Sigmoid colon (tissue), 7 donors: ENCODE measurements around the gene SEMA6C. TPM values are rescaled to one million over a fixed set of nuclear protein-coding genes. Genes with fewer than 3 reads are reported as not detected.
A peak's percentile ranks its signal among the peaks of the same experiment; 100 is the strongest.

Experiments used
- DNase-seq: peaks from one replicate; pipeline ENCODE4 v3.0.0-alpha.2; 2019
- H3K27ac ChIP-seq, 4 donors: fragments of 200-600 bp; sonication (generic); one replicate each; pipeline ENCODE4 v1.5.1; 2016 to 2019; ENCODE audit warnings: mild to moderate bottlenecking in 1 of 4
- H3K27me3 ChIP-seq, 3 donors: fragments of 200-600 bp; sonication (generic); one replicate each; pipeline ENCODE4 v1.5.1; 2019; ENCODE audit warnings: mild to moderate bottlenecking in 1 of 3
- H3K36me3 ChIP-seq, 4 donors: fragments of 200-600 bp; sonication (generic); one replicate each; pipeline ENCODE4 v1.5.1; 2016 to 2019
- H3K4me1 ChIP-seq, 4 donors: fragments of 200-600 bp; sonication (generic); one replicate each; pipeline ENCODE4 v1.5.1; 2017 to 2019
- H3K4me3 ChIP-seq, 4 donors: fragments of 200-600 bp; sonication (generic); one replicate each; pipeline ENCODE4 v1.5.1; 2017 to 2019; ENCODE audit warnings: mild to moderate bottlenecking in 2 of 4, moderate library complexity in 1 of 4
- H3K9me3 ChIP-seq, 4 donors: fragments of 200-600 bp in 3 of 4; sonication (generic) in 3 of 4; one replicate each; pipeline versions ENCODE4 v1.5.1 to v1.6.1; 2013 to 2019
- EP300 ChIP-seq, 4 donors: sonication (generic); formaldehyde crosslinking; IDR thresholded peaks; one replicate each; pipeline ENCODE4 v1.6.1; 2017; ENCODE audit warnings: antibody characterized with exemption in 4 of 4
- POLR2A ChIP-seq, 2 donors: fragments of 450-650 bp; IDR thresholded peaks; one replicate each; pipeline ENCODE4 v1.6.1; 2016; ENCODE audit warnings: antibody characterized with exemption in 2 of 2, mild to moderate bottlenecking in 2 of 2, moderate library complexity in 2 of 2
- POLR2AphosphoS5 ChIP-seq, 4 donors: sonication (generic); formaldehyde crosslinking; IDR thresholded peaks; one replicate each; pipeline ENCODE4 v1.6.1; 2017; ENCODE audit warnings: antibody characterized with exemption in 4 of 4
- WGBS, 2 donors: extraction: QIAGEN DNeasy Blood & Tissue Kit; methylation state at CpG; one replicate each; pipeline ENCODE4 v1.1.7; 2013; 5-methylcytosine and 5-hydroxymethylcytosine counted together
- intact Hi-C: fragments of 100-400 bp; cut with DNase I; formaldehyde crosslinking; loops from one replicate; pipeline ENCODE4 v1.15.1; 2023
- polyA plus RNA-seq, 3 donors: library from polyadenylated mRNA; stranded (reverse); fragments of 200-250 nt; gene quantifications; one replicate each; pipeline ENCODE4 v1.2.3, GENCODE V29; 2013
- total RNA-seq, 4 donors: library from RNA; depleted of rRNA; stranded (reverse); fragments of >200 nt; gene quantifications; one replicate each; pipeline ENCODE4 v1.1.0, GENCODE V29; 2016
- TF ChIP-seq, protein P1 (sequence below), 4 experiments: fragments of 450-650 bp in 3 of 4; fragments of 200-600 bp in 1 of 4; IDR thresholded peaks; one replicate each; pipeline ENCODE4 v1.5.1; 2016 to 2019; ENCODE audit warnings: antibody characterized with exemption in 4 of 4, mild to moderate bottlenecking in 3 of 4, moderate library complexity in 2 of 4
- donor health status: healthy with polysubstance abuse.
- donor health status: Bipolar disorder and iron deficiency.
- donor health status: healthy.

SEMA6C gene
- total and polyA plus RNA-seq, 7 donors, result 0.23 to 20.6 (median 5.0) TPM

- Histone ChIP-seq H3K27ac (no peak overlapping the region), H3K4me3 (no peak overlapping the region), H3K36me3 (peaks cover 0 to 24% (median 4%) of the 10 kb centered on the region in 4 donors), H3K9me3 (no peaks in the 10 kb centered on the region), H3K4me1 (peaks cover 0 to 19% (median 12%) of the 10 kb centered on the region in 4 donors), H3K27me3 (no peaks in the 10 kb centered on the region)
- WGBS, 2 donors, result 91% methylated on average over 12 of the region's 12 CpGs
- intact Hi-C loops, result no loop called here
- no peak for TF ChIP-seq POLR2AphosphoS5 (IDR thresholded peaks at IDR 0.05)
- no peak for TF ChIP-seq EP300 (IDR thresholded peaks at IDR 0.05)
- no peak for TF ChIP-seq POLR2A (IDR thresholded peaks at IDR 0.05)
- TF ChIP-seq, protein P1, sequence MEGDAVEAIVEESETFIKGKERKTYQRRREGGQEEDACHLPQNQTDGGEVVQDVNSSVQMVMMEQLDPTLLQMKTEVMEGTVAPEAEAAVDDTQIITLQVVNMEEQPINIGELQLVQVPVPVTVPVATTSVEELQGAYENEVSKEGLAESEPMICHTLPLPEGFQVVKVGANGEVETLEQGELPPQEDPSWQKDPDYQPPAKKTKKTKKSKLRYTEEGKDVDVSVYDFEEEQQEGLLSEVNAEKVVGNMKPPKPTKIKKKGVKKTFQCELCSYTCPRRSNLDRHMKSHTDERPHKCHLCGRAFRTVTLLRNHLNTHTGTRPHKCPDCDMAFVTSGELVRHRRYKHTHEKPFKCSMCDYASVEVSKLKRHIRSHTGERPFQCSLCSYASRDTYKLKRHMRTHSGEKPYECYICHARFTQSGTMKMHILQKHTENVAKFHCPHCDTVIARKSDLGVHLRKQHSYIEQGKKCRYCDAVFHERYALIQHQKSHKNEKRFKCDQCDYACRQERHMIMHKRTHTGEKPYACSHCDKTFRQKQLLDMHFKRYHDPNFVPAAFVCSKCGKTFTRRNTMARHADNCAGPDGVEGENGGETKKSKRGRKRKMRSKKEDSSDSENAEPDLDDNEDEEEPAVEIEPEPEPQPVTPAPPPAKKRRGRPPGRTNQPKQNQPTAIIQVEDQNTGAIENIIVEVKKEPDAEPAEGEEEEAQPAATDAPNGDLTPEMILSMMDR (IDR thresholded peaks at IDR 0.05), result no peak
- no peak for DNase-seq
Observed at GRCh38 chr1:151135433-151136385, 10.7 kb downstream of the SEMA6C start.

DNA sequence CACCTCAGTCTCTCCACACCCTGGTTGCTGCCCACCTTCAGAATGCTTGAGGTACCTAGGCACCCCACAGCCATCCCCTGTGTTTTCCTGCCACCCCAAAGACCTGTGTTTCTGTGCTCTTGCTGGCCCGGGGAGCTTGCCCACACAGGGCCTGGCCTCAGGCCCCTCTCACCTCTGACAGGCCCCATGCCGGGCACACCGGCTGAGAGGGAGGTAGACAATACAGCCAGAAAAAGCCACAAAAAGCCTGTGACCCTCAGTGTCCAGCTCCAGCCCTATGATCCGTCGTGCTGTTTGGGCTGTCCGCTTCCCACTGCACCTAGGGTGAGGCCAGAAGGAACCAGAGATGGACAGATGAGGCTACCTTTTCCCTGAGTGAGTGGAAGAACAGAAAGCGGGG is 11.4 kb downstream of the SEMA6C start:
- Histone ChIP-seq H3K9me3 (no peaks in the 10 kb centered on the region), H3K4me3 (no peak overlapping the region), H3K27ac (no peak overlapping the region), H3K36me3 (peaks cover 0 to 23% (median 4%) of the 10 kb centered on the region in 4 donors), H3K27me3 (no peaks in the 10 kb centered on the region), H3K4me1 (peaks cover 0 to 23% (median 12%) of the 10 kb centered on the region in 4 donors)
- no peak for TF ChIP-seq POLR2AphosphoS5 (IDR thresholded peaks at IDR 0.05)
- no peak for TF ChIP-seq EP300 (IDR thresholded peaks at IDR 0.05)
- TF ChIP-seq, protein P1 (IDR thresholded peaks at IDR 0.05), result no peak
- no peak for TF ChIP-seq POLR2A (IDR thresholded peaks at IDR 0.05)
- no peak for DNase-seq
- WGBS, 2 donors, result 95 to 96% methylated on average over 7 of the region's 7 CpGs
- intact Hi-C loops, result no loop called here

- TF ChIP-seq EP300 (IDR thresholded peaks at IDR 0.05) (no peak), POLR2AphosphoS5 (IDR thresholded peaks at IDR 0.05) (no peak), POLR2A (IDR thresholded peaks at IDR 0.05) (no peak)
- TF ChIP-seq, protein P1 (IDR thresholded peaks at IDR 0.05), result no peak
- Histone ChIP-seq H3K27ac (no peak overlapping the region), H3K27me3 (no peaks in the 10 kb centered on the region), H3K9me3 (no peaks in the 10 kb centered on the region), H3K36me3 (peaks cover 0 to 18% (median 2%) of the 10 kb centered on the region in 4 donors), H3K4me3 (no peak overlapping the region), H3K4me1 (peaks cover 0 to 23% (median 12%) of the 10 kb centered on the region in 4 donors)
- DNase-seq, result no peak
- WGBS, 2 donors, result 76 to 91% methylated on average over 3 of the region's 3 CpGs
- intact Hi-C loops, result no loop called here
Observed at GRCh38 chr1:151134396-151134795, 12.0 kb downstream of the SEMA6C start.

DNA sequence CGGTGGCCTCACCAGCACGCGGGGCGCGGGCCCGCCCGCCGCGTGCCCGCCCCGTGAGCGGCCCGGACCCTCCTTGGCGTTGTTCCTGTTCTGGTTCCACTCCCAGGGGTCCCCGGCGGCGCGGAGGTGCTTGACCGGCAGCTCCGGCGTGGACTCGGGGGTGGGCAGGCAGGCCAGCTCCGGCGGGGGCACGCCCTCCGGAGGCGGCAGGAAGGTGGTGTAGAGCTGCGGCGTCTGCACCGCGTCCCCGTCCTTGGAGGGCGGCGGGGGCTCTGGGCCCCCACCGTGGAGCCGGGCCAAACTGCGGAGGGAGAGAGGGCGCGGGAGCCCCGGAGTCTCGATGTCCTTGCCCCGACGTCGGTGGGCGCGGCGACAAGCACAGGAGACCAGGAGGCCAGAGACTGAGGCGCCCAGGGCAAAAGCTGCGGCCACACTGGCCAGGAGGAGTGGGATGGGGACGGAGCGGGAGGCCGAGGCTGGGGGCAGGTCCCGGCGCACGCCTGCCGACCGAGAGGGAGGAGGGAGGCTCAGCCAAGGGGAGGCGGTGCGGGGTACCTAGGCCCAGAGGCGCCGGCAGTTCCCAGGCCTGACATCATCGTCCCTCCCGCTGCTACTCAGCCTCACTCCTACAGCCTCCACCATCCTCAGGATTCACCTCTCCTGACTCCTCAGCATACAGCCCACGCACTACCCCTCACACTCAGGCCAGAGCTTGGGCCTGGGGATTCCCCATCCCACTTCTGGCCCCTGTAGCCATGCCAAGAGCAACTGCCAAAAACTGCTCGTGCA is 13.2 kb downstream of the SEMA6C start:
- Histone ChIP-seq H3K9me3 (no peaks in the 10 kb centered on the region), H3K27me3 (no peaks in the 10 kb centered on the region), H3K27ac (no peak overlapping the region), H3K4me1 (peaks cover 0 to 23% (median 12%) of the 10 kb centered on the region in 4 donors), H3K36me3 (peaks cover 0 to 14% (median 0%) of the 10 kb centered on the region in 4 donors), H3K4me3 (peak overlapping the region in 1 of 4 donors; percentile 51)
- WGBS, 2 donors, result 39 to 75% methylated on average over 65 of the region's 65 CpGs
- no peak for TF ChIP-seq POLR2A (IDR thresholded peaks at IDR 0.05)
- TF ChIP-seq EP300 (IDR thresholded peaks at IDR 0.05), result no peak
- no peak for TF ChIP-seq POLR2AphosphoS5 (IDR thresholded peaks at IDR 0.05)
- TF ChIP-seq, protein P1 (IDR thresholded peaks at IDR 0.05), result no peak
- intact Hi-C loops, result no loop called here
- no peak for DNase-seq
